K562 (cell line): ENCODE data around the gene KLRC2. TPM values are rescaled to one million over a fixed set of nuclear protein-coding genes. Genes with fewer than 3 reads are reported as not detected.

Experiments
- ATAC-seq: fragments of 200-7000 bp; cut with Tn5 transposase; 3 replicates; pipeline ENCODE4 v1.9.1; 2020; ENCODE audit warnings: moderate library complexity
- BruUV-seq: library from RNA; stranded (reverse); fragments of 400-500 nt; replicated peaks from 2 replicates; lab custom pipeline; 2021; lab: Mats Ljungman, UMichigan
- CTCF ChIA-PET: fragments of 300-600 bp; formaldehyde crosslinking; extraction: SDS; loops from one replicate; lab custom pipeline; 2021; ENCODE audit warnings: low intra/inter-chr PET ratio; lab: Yijun Ruan, JAX
- POLR2A ChIA-PET: fragments of 300-600, 350-650 bp; sonication (Branson Sonifier 250); formaldehyde crosslinking; extraction: SDS; loops from one replicate; lab custom pipeline; 2021; ENCODE audit warnings: antibody characterized with exemption, inconsistent platforms; lab: Yijun Ruan, JAX
- DNase-seq, 4 experiments: peaks; one replicate each; pipeline versions ENCODE4 v3.0.0 to v3.0.0-alpha.2; 2011 to 2018; ENCODE audit warnings: low spot score in 3 of 4, mixed read lengths in 3 of 4; ENCODE audit errors: extremely low read depth in 1 of 4
- FAIRE-seq: peaks from 2 replicates; lab custom pipeline; 2011; peaks lifted over from hg19 to GRCh38; lab: Jason Lieb, UNC
- H2AFZ ChIP-seq: 2 replicates; pipeline ENCODE4 v1.6.0; 2011; ENCODE audit warnings: low read depth, low read length, control low read depth, inconsistent platforms
- H3K27ac ChIP-seq: fragments of 200-600 bp; 3 replicates; pipeline ENCODE4 v1.8.0; 2011; ENCODE audit warnings: low read depth, mild to moderate bottlenecking, control low read depth, inconsistent platforms, low read length, moderate library complexity, mixed read lengths; ENCODE audit errors: extremely low read depth
- H3K27me3 ChIP-seq, 2 experiments: fragments of 300-600 bp in 1 of 2; 2 replicates in 1 of 2; 3 replicates in 1 of 2; pipeline versions ENCODE4 v1.6.0 to v1.8.0; 2011; ENCODE audit warnings: inconsistent platforms in 2 of 2, low read length in 2 of 2, mild to moderate bottlenecking in 1 of 2, mixed read lengths in 1 of 2, moderate library complexity in 1 of 2; ENCODE audit not compliant: control insufficient read depth in 2 of 2, insufficient read depth in 2 of 2
- H3K36me3 ChIP-seq: fragments of 300-600 bp; 3 replicates; pipeline ENCODE4 v1.8.0; 2011; ENCODE audit warnings: mild to moderate bottlenecking, low read length, inconsistent platforms; ENCODE audit not compliant: control insufficient read depth, insufficient read depth
- H3K4me1 ChIP-seq, 2 experiments: fragments of 200-600 bp in 1 of 2; replicated peaks in 1 of 2; 2 replicates in 1 of 2; 3 replicates in 1 of 2; pipeline versions ENCODE4 v1.5.1 to v1.8.0; 2011; ENCODE audit warnings: inconsistent platforms in 2 of 2, low read length in 2 of 2, mild to moderate bottlenecking in 1 of 2, mixed read lengths in 1 of 2, moderate library complexity in 1 of 2; ENCODE audit not compliant: control insufficient read depth in 2 of 2, insufficient read depth in 2 of 2
- H3K4me2 ChIP-seq: 2 replicates; pipeline ENCODE4 v1.6.1; 2011; ENCODE audit warnings: low read length, control low read depth, inconsistent platforms, mixed read lengths; ENCODE audit not compliant: insufficient read depth
- H3K4me3 ChIP-seq: fragments of 200-600 bp; sonication (generic), shearing (Covaris generic); 2 replicates; pipeline ENCODE4 v1.5.1; 2016; ENCODE audit warnings: control low read depth, inconsistent platforms
- H3K79me2 ChIP-seq: fragments of 200-600 bp; 3 replicates; pipeline ENCODE4 v1.8.0; 2011; ENCODE audit warnings: low read length, inconsistent platforms; ENCODE audit not compliant: control insufficient read depth, insufficient read depth
- H3K9ac ChIP-seq, 2 experiments: 2 replicates each; pipeline versions ENCODE4 v1.6.0 to v1.6.1; 2011; ENCODE audit warnings: low read depth in 2 of 2, low read length in 2 of 2, control low read depth in 1 of 2, inconsistent platforms in 1 of 2, mild to moderate bottlenecking in 1 of 2, mixed read lengths in 1 of 2; ENCODE audit not compliant: insufficient read depth in 1 of 2
- H3K9me1 ChIP-seq: one replicate; pipeline ENCODE4 v1.6.0; 2011; ENCODE audit warnings: inconsistent platforms, mild to moderate bottlenecking, low read length, moderate library complexity; ENCODE audit not compliant: control insufficient read depth, insufficient read depth
- H3K9me3 ChIP-seq: replicated peaks from 2 replicates; pipeline ENCODE4 v1.5.1; 2011; ENCODE audit warnings: low read depth, low read length, inconsistent platforms; ENCODE audit not compliant: control insufficient read depth, insufficient read depth
- H4K20me1 ChIP-seq: replicated peaks from 2 replicates; pipeline ENCODE4 v1.6.1; 2011; ENCODE audit warnings: low read length, inconsistent platforms, mixed read lengths; ENCODE audit not compliant: control insufficient read depth, insufficient read depth
- CBX2 ChIP-seq: fragments of 200-600 bp; sonication (generic); IDR thresholded peaks from one replicate; pipeline ENCODE4 v1.6.1; 2012; ENCODE audit warnings: mild to moderate bottlenecking, low read length, inconsistent platforms; ENCODE audit not compliant: insufficient read depth, poor library complexity, severe bottlenecking
- CREB1 ChIP-seq, 2 experiments: sonication (generic) in 1 of 2; formaldehyde crosslinking in 1 of 2; IDR thresholded peaks; 2 replicates each; pipeline versions ENCODE4 v1.6.1 to v1.8.0; 2012 to 2022; ENCODE audit warnings: inconsistent platforms in 1 of 2, mild to moderate bottlenecking in 1 of 2, missing genetic modification reagents in 1 of 2, moderate library complexity in 1 of 2
- SIX5 ChIP-seq, 2 experiments: IDR thresholded peaks; 2 replicates each; pipeline ENCODE4 v1.6.1; 2011; ENCODE audit warnings: low read length in 2 of 2, borderline replicate concordance in 1 of 2, low read depth in 1 of 2, mild to moderate bottlenecking in 1 of 2, moderate library complexity in 1 of 2; ENCODE audit not compliant: insufficient read depth in 1 of 2
- SREBF1 ChIP-seq: fragments of 150-350 bp; IDR thresholded peaks from 2 replicates; pipeline ENCODE4 v1.6.1; 2014; ENCODE audit warnings: antibody characterized with exemption, low read depth, low read length, borderline replicate concordance
- XRCC3 ChIP-seq: fragments of 450-650 bp; IDR thresholded peaks from 2 replicates; pipeline ENCODE4 v1.6.1; 2017; ENCODE audit warnings: mild to moderate bottlenecking, moderate library complexity
- ZBED1 ChIP-seq: IDR thresholded peaks from 2 replicates; pipeline ENCODE4 v1.6.1; 2014
- WGBS: fragments of 100-300 bp; shearing (Covaris generic); methylation state at CpG from one replicate; pipeline ENCODE4 v1.1.6; 2016; ENCODE audit warnings: low coverage, mixed read lengths; ENCODE audit not compliant: insufficient coverage; ENCODE audit errors: missing lambda C conversion rate; 5-methylcytosine and 5-hydroxymethylcytosine counted together
- in situ Hi-C: fragments of 300-500 bp; cut with MboI; formaldehyde crosslinking; loops from 4 replicates; pipeline ENCODE4 v1.15.0; 2018; ENCODE audit warnings: inconsistent platforms, mixed read lengths
- intact Hi-C: fragments of 100-400 bp; cut with micrococcal nuclease; formaldehyde crosslinking; loops from 2 replicates; pipeline ENCODE4 v1.14.2; 2022
- polyA plus RNA-seq, 8 experiments: library from polyadenylated mRNA; depleted of rRNA in 4 of 8; stranded (reverse) in 5 of 8; unstranded in 3 of 8; fragments of >200 nt; fragmentation: Nextera tagmentation in 2 of 8; fragmentation: Illumina TruSeq in 1 of 8; extraction: Ambion mirVana in 2 of 8; extraction: Trizol in 1 of 8; gene quantifications; 2 replicates each; pipeline versions ENCODE4 v1.2.1 to v1.2.3, GENCODE V29; 2011 to 2014; ENCODE audit warnings: inconsistent platforms in 1 of 8, missing spikeins in 1 of 8
- total RNA-seq, 7 experiments: library from RNA; depleted of rRNA in 6 of 7; stranded (reverse); fragments of >200 nt in 6 of 7; fragmentation: Illumina TruSeq in 2 of 7; extraction: Trizol in 2 of 7; gene quantifications; 2 replicates each; pipeline versions ENCODE4 v1.2.1 to v1.2.3, GENCODE V29; 2011 to 2021; ENCODE audit warnings: low replicate concordance in 1 of 7
- TF ChIP-seq, protein P1 (sequence below), 2 experiments: fragments of 450-650 bp; IDR thresholded peaks; 2 replicates each; pipeline ENCODE4 v1.6.1; 2018; ENCODE audit warnings: mild to moderate bottlenecking in 2 of 2, low read depth in 1 of 2; ENCODE audit not compliant: partially characterized antibody in 2 of 2
- TF ChIP-seq, protein P2 (sequence below): fragments of 250-450 bp; sonication (Bioruptor Pico); IDR thresholded peaks from 2 replicates; pipeline ENCODE4 v1.4.0; 2020; ENCODE audit warnings: mild to moderate bottlenecking, moderate library complexity
- TF ChIP-seq, protein P3 (sequence below): sonication (generic); formaldehyde crosslinking; IDR thresholded peaks from 2 replicates; pipeline ENCODE4 v1.8.1; 2023; ENCODE audit warnings: mild to moderate bottlenecking, missing genetic modification reagents, moderate library complexity
- TF ChIP-seq, protein P4 (sequence below): fragments of 450-650 bp; formaldehyde crosslinking; IDR thresholded peaks from 2 replicates; pipeline ENCODE4 v1.4.0; 2020; ENCODE audit warnings: mild to moderate bottlenecking, moderate library complexity

The KLRC2 gene
- total and polyA plus RNA-seq, 9 of the 15 experiments (the other 6 are each of a cell fraction or from before 2014, with no cell fraction given): not detected

DNA sequence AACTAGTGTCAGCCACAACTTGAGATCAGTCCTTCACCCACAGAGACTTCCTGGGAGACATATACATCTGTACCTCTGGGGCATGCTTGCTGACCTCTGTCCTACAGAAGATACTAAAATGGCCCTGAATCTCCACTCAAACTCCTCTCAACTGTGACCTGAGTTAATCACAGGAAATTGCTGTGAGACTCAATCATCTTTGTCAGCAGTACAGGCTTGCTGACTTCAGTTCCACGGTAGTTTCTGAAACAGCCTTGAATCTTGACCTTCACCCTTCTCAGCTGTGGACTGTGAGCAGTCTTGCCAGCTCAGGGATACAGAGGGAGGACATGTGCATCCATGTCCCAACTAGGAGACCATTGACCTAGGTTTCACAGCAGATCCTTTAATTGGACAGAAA, 18.7 kb upstream of the KLRC2 start (continued):
- TF ChIP-seq, protein P1, sequence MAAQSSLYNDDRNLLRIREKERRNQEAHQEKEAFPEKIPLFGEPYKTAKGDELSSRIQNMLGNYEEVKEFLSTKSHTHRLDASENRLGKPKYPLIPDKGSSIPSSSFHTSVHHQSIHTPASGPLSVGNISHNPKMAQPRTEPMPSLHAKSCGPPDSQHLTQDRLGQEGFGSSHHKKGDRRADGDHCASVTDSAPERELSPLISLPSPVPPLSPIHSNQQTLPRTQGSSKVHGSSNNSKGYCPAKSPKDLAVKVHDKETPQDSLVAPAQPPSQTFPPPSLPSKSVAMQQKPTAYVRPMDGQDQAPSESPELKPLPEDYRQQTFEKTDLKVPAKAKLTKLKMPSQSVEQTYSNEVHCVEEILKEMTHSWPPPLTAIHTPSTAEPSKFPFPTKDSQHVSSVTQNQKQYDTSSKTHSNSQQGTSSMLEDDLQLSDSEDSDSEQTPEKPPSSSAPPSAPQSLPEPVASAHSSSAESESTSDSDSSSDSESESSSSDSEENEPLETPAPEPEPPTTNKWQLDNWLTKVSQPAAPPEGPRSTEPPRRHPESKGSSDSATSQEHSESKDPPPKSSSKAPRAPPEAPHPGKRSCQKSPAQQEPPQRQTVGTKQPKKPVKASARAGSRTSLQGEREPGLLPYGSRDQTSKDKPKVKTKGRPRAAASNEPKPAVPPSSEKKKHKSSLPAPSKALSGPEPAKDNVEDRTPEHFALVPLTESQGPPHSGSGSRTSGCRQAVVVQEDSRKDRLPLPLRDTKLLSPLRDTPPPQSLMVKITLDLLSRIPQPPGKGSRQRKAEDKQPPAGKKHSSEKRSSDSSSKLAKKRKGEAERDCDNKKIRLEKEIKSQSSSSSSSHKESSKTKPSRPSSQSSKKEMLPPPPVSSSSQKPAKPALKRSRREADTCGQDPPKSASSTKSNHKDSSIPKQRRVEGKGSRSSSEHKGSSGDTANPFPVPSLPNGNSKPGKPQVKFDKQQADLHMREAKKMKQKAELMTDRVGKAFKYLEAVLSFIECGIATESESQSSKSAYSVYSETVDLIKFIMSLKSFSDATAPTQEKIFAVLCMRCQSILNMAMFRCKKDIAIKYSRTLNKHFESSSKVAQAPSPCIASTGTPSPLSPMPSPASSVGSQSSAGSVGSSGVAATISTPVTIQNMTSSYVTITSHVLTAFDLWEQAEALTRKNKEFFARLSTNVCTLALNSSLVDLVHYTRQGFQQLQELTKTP (IDR thresholded peaks at IDR 0.05; ENCODE audit: low read depth in 1 of 2, partially characterized antibody in 2 of 2): no peak

DNA sequence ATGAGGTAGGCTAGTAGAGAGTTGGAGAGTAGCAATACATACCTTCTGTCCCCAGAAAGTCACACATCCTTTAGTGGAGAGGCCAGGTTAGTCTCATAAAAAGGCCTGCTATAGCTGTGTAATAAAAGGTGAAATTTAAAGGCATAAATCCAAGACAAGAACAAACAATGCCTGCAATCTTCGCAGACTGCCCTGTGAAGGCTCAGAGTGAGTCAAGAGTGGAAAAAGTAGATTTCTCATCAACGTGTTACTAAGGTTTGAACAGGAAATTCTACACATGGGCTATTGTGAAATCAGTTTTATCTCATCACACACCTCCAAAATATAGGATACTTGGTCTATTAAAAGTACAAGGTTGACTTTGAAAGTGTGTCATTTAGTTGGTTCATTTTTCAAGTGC, 17.3 kb upstream of the KLRC2 start, which contains the start of gene KLRC1:
Gene KLRC1 (minus strand): TSS at position 222 of the 400 bp plus-strand sequence. CDS start 2,221 bp downstream, outside the sequence.
- no peak within 1 kb of the TSS for H2AFZ ChIP-seq
- H3K4me1 ChIP-seq: no peaks in the 10 kb centered on the region
- in situ Hi-C loops: no loop called here
- CTCF ChIA-PET: no interaction called here
- no TSS peak for BruUV-seq
- H3K4me2 ChIP-seq: no peak within 1 kb of the TSS
- ATAC-seq (no peak), DNase-seq (no peak), FAIRE-seq (no peak)
- H3K79me2 ChIP-seq: no peaks in the 10 kb centered on the region
- POLR2A ChIA-PET: no interaction called here
- intact Hi-C loops: no loop called here
- H3K27ac ChIP-seq: no peak within 1 kb of the TSS
- no peak for TF ChIP-seq SIX5 (IDR thresholded peaks at IDR 0.05; ENCODE audit: borderline replicate concordance in 1 of 2, insufficient read depth in 1 of 2, low read depth in 1 of 2, low read length in 2 of 2)
- TF ChIP-seq CBX2: no peak
- TF ChIP-seq ZBED1: no peak
- TF ChIP-seq, protein P2, sequence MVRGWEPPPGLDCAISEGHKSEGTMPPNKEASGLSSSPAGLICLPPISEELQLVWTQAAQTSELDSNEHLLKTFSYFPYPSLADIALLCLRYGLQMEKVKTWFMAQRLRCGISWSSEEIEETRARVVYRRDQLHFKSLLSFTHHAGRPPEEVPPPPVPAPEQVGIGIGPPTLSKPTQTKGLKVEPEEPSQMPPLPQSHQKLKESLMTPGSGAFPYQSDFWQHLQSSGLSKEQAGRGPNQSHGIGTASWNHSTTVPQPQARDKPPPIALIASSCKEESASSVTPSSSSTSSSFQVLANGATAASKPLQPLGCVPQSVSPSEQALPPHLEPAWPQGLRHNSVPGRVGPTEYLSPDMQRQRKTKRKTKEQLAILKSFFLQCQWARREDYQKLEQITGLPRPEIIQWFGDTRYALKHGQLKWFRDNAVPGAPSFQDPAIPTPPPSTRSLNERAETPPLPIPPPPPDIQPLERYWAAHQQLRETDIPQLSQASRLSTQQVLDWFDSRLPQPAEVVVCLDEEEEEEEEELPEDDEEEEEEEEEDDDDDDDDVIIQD: no peak
- no peak for TF ChIP-seq SREBF1
- TF ChIP-seq, protein P3, sequence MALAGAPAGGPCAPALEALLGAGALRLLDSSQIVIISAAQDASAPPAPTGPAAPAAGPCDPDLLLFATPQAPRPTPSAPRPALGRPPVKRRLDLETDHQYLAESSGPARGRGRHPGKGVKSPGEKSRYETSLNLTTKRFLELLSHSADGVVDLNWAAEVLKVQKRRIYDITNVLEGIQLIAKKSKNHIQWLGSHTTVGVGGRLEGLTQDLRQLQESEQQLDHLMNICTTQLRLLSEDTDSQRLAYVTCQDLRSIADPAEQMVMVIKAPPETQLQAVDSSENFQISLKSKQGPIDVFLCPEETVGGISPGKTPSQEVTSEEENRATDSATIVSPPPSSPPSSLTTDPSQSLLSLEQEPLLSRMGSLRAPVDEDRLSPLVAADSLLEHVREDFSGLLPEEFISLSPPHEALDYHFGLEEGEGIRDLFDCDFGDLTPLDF (CRISPR knock-in tag): no peak
- TF ChIP-seq XRCC3: no peak
- no peak for TF ChIP-seq CREB1 (IDR thresholded peaks at IDR 0.05)
- no peak for TF ChIP-seq CREB1 (CRISPR knock-in tag; IDR thresholded peaks at IDR 0.05)
- TF ChIP-seq, protein P4, sequence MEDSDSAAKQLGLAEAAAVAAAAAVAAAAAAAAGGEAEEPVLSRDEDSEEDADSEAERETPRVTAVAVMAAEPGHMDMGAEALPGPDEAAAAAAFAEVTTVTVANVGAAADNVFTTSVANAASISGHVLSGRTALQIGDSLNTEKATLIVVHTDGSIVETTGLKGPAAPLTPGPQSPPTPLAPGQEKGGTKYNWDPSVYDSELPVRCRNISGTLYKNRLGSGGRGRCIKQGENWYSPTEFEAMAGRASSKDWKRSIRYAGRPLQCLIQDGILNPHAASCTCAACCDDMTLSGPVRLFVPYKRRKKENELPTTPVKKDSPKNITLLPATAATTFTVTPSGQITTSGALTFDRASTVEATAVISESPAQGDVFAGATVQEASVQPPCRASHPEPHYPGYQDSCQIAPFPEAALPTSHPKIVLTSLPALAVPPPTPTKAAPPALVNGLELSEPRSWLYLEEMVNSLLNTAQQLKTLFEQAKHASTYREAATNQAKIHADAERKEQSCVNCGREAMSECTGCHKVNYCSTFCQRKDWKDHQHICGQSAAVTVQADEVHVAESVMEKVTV: no peak
- no peaks in the 10 kb centered on the region for H3K36me3 ChIP-seq
- H3K27me3 ChIP-seq: no peaks in the 10 kb centered on the region
- H3K9ac ChIP-seq: no peak within 1 kb of the TSS
- no peaks in the 10 kb centered on the region for H3K9me1 ChIP-seq
- no peaks in the 10 kb centered on the region; the same call in 1 of the 2 replicates for H3K9me3 ChIP-seq
- 6% methylated on average over 2 of the region's 2 CpGs for WGBS
- no peak within 1 kb of the TSS for H3K4me3 ChIP-seq
- H4K20me1 ChIP-seq: no peaks in the 10 kb centered on the region
